Tibial artery (tissue), 4 donors: ENCODE results near the gene ANKRD13B.

Experiments
- DNase-seq, 2 donors: peaks; one replicate each; pipeline ENCODE4 v3.0.0-alpha.2; 2019
- H3K27ac ChIP-seq, 2 donors: fragments of 200-600 bp; sonication (generic) in 1 of 2; 1 replicate in 1 of 2; 2 replicates in 1 of 2; pipeline ENCODE4 v1.5.1; 2018 to 2019; ENCODE audit warnings: mild to moderate bottlenecking in 1 of 2
- H3K27me3 ChIP-seq, 2 donors: fragments of 200-600 bp; sonication (generic) in 1 of 2; one replicate each; pipeline versions ENCODE4 v1.5.1 to v1.6.0; 2016 to 2019
- H3K36me3 ChIP-seq, 3 donors: fragments of 200-600 bp; sonication (generic) in 2 of 3; one replicate each; pipeline ENCODE4 v1.5.1; 2016 to 2019; ENCODE audit warnings: mild to moderate bottlenecking in 2 of 3
- H3K4me1 ChIP-seq, 4 donors: fragments of 200-600 bp; sonication (generic) in 2 of 4; 1 replicate in 3 of 4; 2 replicates in 1 of 4; pipeline ENCODE4 v1.5.1; 2016 to 2019
- H3K4me3 ChIP-seq, 2 donors: fragments of 200-600 bp; sonication (generic) in 1 of 2; 1 replicate in 1 of 2; 2 replicates in 1 of 2; pipeline ENCODE4 v1.5.1; 2018 to 2019; ENCODE audit warnings: mild to moderate bottlenecking in 2 of 2
- H3K9me3 ChIP-seq, 3 donors: fragments of 200-600 bp; sonication (generic) in 1 of 3; one replicate each; pipeline ENCODE4 v1.5.1; 2016 to 2019
- intact Hi-C: fragments of 100-400 bp; cut with DNase I; formaldehyde crosslinking; loops from one replicate; pipeline ENCODE4 v1.15.0; 2023; ENCODE audit warnings: low total_unique reads
- TF ChIP-seq, protein P1 (sequence below), 2 experiments: fragments of 200-600 bp in 1 of 2; fragments of 450-650 bp in 1 of 2; IDR thresholded peaks; one replicate each; pipeline ENCODE4 v1.5.1; 2017 to 2019; ENCODE audit warnings: antibody characterized with exemption in 2 of 2, mild to moderate bottlenecking in 1 of 2, moderate library complexity in 1 of 2

ANKRD13B gene

DNA sequence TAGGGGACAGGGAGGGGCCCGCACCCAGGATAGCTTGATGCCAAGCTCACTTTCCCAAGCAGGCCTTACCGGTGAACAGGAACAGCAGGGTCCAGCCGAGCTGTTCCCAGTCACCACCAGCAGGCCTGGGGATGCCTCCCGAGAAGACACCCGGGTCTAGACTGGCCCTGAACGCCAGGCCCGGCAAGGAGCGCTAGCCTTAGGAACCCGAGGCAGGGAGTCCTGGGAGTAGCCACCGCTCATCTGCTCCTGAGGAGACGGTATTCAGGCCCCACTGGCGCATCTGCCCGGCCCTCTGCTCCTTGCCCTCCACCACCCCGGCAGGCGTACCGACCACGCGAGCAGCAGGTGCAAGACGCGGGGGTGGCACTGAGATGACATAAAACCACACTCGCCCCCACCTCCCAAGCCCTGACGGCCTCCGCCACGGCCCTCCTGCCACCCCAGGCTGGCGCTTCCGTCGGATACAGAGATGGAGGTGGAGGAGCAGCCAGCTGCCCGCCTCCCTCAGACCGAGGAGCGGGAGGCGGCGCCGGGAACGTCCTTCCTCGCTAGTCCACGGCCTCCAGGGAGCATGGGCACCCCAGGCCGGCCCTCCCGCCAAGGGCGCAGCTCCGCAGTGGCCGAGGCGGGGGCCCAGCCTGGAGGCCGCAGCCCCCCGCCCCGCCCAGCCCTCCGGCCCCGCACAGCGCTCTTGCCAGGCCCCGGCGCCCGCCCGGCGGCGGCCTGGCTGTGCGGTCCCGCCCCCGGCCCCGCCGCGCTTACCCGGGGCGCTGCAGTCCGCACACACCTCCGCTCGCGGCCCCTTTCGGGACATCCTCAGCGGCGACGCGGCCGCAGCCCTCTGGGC is 4.1 kb upstream of the ANKRD13B start:
- Histone ChIP-seq H3K4me1 (peaks cover 0 to 76% (median 69%) of the 10 kb centered on the region in 4 donors), H3K27ac (peak overlapping the region; percentile 78 to 84), H3K9me3 (no peaks in the 10 kb centered on the region), H3K27me3 (no peaks in the 10 kb centered on the region), H3K36me3 (no peaks in the 10 kb centered on the region), H3K4me3 (peak overlapping the region; percentile 74 to 93)
- DNase-seq, result no peak
- intact Hi-C loops, result no loop called here
- TF ChIP-seq, protein P1, sequence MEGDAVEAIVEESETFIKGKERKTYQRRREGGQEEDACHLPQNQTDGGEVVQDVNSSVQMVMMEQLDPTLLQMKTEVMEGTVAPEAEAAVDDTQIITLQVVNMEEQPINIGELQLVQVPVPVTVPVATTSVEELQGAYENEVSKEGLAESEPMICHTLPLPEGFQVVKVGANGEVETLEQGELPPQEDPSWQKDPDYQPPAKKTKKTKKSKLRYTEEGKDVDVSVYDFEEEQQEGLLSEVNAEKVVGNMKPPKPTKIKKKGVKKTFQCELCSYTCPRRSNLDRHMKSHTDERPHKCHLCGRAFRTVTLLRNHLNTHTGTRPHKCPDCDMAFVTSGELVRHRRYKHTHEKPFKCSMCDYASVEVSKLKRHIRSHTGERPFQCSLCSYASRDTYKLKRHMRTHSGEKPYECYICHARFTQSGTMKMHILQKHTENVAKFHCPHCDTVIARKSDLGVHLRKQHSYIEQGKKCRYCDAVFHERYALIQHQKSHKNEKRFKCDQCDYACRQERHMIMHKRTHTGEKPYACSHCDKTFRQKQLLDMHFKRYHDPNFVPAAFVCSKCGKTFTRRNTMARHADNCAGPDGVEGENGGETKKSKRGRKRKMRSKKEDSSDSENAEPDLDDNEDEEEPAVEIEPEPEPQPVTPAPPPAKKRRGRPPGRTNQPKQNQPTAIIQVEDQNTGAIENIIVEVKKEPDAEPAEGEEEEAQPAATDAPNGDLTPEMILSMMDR (IDR thresholded peaks at IDR 0.05), result no peak

DNA sequence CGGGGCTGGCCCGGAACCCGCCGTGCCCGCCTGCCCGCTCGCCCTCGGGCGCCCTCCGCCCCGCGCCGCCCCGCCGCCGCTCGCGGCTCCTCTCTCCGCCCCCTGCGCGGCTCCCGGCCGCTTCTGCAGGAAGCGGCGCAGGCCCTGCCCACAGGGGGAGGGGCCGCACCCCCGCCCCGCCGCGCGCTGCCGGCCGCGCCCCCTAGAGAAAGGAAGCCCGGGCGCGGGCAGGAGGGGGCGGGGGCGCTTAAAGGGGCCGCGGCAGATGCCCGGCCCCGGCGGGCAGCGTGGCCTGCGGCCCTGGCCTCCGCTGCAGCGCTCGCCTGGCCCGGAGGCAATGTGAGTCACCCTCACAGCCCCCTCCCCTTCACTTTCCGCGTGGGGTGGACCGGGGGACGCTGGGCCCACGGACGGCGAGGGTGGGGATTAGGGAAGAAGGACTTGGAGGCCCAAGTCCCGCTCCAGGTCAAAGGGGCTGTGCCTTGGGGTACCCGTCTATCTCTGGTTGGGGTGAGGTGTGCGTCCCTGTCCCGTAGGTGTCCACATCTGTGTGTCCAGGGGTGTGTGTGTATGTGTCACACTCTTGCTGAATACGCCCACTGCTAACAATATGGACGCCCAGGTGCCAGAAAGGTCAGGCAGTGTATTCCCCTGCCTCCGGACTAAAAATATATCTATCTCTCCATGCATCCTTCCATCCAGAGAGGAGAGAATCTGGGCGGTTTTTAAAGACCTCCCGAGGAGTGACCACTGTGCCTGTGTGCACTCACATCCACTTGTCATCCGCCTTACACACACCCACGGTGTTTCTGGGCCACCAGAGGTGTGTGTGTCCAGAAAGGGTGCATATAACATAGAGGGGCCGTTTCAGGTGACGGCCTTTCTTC is 3.2 kb upstream of the ANKRD13B start, which contains the start of gene GIT1:
Gene GIT1, minus strand, starts transcription at position 125 of the 887 bp plus-strand sequence. CDS start 270 bp downstream, outside the sequence.
- TF ChIP-seq, protein P1 (IDR thresholded peaks at IDR 0.05), result peak in 1 of 2 experiments; percentile 14
- Histone ChIP-seq H3K27me3 (no peaks in the 10 kb centered on the region), H3K9me3 (no peaks in the 10 kb centered on the region), H3K4me1 (peaks cover 0 to 76% (median 70%) of the 10 kb centered on the region in 4 donors), H3K4me3 (peak within 1 kb of the TSS; percentile 74 to 93), H3K27ac (peak within 1 kb of the TSS; percentile 84 to 86), H3K36me3 (no peaks in the 10 kb centered on the region)
- peak; percentile 82 to 92 for DNase-seq
- intact Hi-C loops, result loop anchor here (10.0 kb wide), 1 partner anchor 765 kb away; no protein-coding TSS in a partner anchor

DNA sequence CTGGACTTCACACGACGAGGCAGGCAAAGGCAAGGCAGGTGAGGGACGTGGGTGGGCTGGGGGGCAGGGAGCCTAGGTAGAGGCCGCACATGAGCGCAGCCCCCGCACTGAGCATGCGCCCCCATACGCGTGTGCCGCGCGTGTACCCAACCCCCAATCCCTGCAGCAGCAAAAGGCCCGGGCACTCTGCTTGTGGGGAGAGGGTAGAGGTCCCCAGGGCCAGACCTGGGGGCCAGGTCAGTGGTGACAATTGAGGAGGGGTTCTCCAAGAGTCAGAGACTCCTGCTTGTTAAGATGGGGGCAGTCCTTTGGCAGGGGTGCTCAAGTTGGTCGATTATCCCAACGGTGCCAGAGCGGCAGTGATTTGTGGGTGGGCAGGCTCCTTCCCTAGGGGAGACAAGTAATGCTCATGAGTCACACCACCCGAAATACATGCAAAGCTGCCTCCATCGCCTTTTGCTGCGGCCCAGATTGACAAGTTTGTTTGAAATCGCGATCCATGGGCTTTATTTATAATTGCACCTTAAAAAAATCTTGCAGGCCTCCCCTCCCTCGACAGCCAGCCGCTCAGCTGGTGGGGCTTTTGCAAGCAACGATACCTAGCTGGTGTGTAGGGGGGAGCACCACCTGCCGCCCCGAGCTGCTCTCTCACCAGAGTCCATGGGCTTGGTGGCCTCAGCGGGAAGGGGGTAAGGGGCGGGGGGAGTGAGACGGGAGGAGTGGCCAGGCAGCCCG is 2.4 kb upstream of the ANKRD13B start:
- TF ChIP-seq, protein P1 (IDR thresholded peaks at IDR 0.05), result no peak
- no peaks in the 10 kb centered on the region for H3K27me3 ChIP-seq
- intact Hi-C loops, result loop anchor here (10.0 kb wide), 1 partner anchor 766 kb away; no protein-coding TSS in a partner anchor
- peaks cover 0 to 69% (median 63%) of the 10 kb centered on the region in 4 donors for H3K4me1 ChIP-seq
- no peak for DNase-seq
- H3K4me3 ChIP-seq, result peak overlapping the region; percentile 74
- H3K9me3 ChIP-seq, result no peaks in the 10 kb centered on the region
- no peaks in the 10 kb centered on the region for H3K36me3 ChIP-seq
- peak overlapping the region; percentile 77 to 86 for H3K27ac ChIP-seq

DNA sequence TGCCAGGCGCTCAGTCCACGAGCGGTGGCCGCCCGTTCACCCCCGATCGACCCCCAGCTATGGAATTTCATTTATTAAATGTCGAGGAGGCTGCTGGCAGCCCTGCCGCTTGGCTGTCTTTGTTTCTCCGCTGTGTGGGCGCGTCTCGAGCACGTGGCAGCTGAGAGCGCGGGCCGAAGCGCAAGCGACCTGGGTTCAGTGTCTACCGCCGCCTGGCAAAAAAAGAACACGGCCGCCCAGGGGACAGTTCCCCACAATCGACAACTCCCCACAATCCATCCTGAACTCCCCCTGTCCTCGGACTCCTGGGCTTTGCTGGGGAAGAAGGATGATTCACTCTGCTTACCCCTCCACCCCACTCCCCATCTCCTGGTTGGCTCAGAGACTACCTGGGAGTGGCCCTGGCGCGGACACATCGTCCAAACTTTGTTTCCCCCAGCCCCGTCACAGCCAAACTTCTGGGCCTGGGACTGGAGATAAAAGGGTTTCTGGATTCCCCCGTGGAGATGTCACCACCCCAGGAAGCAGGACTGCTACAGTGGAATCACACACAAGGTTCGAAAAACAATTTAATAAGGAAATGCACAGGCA is 1.7 kb upstream of the ANKRD13B start:
- peak in 1 of 2 donors; percentile 63 for DNase-seq
- TF ChIP-seq, protein P1 (IDR thresholded peaks at IDR 0.05), result no peak
- intact Hi-C loops, result loop anchor here (10.0 kb wide), 1 partner anchor 766 kb away; no protein-coding TSS in a partner anchor
- H3K4me3 ChIP-seq, result peak overlapping the region; percentile 74
- H3K27me3 ChIP-seq, result no peaks in the 10 kb centered on the region
- peaks cover 0 to 69% (median 63%) of the 10 kb centered on the region in 4 donors for H3K4me1 ChIP-seq
- no peaks in the 10 kb centered on the region for H3K36me3 ChIP-seq
- H3K27ac ChIP-seq, result peak overlapping the region; percentile 77 to 86
- H3K9me3 ChIP-seq, result no peaks in the 10 kb centered on the region
